ENCODE data around the gene PRODH2.
"Not testable (repeated sequence)": the region's sequence is repeated elsewhere in the genome, so short reads cannot be mapped to it uniquely, and the experiment has no call there.

Gene PRODH2

DNA sequence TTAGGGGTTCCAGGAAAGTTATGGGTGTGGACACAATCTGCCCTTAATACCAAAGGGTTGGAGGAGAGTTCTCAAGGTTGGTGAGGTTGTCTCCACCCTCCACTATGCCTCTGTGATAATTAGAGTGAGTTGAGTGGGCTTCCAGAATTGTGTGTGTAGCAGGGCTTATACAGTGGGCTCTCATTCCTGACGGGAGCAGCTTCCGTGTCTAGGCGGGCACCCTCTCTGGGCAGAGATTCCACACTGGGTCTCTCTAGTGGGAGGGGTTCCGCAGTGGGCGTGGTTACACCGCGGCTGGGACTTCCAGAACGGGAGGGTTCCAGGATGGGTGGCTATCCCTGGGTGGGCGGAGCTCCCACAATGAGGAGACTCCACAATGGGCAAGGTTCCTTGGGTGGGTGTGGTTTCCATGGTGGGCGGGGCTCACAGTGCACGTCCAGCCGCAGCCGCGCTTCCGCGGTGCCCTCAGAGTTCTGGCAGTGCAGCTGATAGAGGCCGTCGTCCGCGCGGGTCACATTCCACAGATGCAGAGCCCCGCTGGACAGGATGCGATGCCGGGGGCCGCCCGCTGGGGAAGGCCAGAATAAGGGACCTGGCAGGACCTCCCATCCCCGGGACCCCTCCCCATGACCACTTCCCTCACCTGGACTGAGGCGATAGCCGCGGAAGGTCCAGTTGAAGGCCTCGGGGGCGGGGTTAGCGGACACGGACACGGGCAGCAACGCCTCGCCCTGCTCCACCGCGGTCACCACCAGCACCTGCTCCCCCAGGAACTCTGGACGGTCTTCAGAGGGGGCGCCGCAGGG is 31.2 kb upstream of the PRODH2 start:
- DNase-seq (ENCODE audit: low read depth in 3 of 3): no peak

DNA sequence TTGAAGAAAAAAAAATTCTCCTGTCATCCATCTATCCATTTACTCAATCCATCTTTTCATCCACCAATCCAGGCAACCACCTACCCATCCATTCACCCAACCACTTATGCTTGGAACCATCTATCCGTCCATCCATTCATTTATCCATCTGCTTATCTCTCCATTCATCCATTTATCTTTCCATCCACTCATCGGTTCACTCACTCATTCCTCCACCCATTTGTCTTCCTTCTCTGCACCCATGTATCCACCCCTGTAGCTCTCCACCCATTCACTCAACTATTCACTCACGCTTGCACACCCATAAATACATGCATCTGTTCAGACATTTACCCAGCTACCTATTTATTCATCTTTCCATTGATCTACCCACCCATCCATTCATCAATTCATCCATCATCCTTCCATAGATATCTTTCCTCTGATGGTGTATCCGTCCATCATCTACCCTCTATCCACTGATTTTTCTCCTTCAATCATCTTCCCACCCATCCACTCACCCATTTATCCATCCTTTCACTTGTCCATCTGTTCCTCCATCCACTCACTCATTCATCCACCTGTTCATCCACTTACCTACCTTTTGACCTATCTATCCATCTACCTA is 30.1 kb upstream of the PRODH2 start:
- no peak for DNase-seq (ENCODE audit: low read depth in 3 of 3)

DNA sequence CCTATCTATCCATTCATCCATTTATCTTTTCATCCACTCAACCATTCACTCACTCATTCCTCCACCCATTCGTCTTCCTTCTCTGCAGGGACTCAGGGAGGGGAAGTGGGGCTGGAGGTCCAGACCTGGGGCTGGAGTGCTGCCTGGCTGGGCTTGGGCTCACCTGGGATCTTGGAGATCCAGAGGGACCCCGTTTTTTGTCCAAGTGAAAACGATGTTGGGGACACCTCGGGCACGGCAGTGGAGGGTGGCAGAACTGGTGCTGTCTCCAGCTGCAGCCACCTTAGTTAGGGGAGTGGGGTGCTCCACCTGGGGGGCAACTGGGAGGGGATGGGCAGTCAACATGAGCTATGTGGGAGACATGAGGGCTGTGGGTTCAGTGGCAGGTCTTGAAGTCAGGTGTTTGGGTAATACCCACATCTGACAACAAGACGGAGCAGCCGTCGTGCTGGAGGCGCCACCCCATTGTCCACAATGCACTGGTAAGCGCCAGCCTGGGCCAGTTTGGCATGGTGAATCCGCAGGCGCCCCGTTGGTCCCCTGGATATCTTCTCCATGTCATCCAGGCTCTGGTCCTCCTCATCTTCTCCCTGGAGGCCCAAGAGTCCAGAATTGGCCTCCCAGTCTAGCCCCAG is 29.4 kb upstream of the PRODH2 start:
- DNase-seq (ENCODE audit: low read depth in 3 of 3): no peak

DNA sequence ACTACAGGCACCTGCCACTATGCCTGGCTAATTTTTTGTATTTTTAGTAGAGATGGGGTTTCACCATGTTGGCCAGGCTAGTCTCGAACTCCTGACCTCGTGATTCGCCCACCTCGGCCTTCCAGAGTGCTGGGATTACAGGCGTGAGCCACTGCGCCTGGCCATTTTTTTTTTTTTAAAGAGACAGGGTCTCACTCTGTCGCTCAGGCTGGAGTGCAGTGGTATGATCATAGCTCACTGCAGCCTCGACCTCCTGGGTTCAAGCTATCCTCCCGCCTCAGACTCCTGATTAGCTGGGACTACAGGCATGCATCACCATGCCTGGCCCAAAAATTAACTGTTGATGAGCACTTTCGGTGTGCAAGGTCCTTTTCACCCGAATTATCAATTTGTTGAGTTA is 23.5 kb upstream of the PRODH2 start:
- not testable (repeated sequence) for DNase-seq (ENCODE audit: low read depth in 3 of 3)

DNA sequence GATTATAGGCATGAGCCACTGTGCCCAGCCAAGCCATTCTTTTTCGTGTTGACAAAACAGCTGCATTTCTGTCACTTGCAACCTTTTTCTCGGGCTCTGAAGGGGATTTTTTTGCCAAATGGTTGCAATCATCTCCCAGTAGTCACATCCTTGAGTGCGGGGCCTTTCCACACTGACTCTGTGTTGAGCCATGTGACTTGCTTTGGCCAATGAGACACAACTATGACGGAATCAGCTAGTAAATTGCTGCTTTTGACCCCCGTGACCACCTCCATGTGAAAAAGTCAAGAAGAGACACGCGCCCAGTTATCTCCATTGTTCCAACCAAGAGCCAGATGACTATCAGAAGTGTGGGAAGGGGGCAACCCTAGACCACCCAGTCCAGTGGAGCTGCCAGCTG is 21.3 kb upstream of the PRODH2 start:
- DNase-seq (ENCODE audit: low read depth in 3 of 3): no peak

DNA sequence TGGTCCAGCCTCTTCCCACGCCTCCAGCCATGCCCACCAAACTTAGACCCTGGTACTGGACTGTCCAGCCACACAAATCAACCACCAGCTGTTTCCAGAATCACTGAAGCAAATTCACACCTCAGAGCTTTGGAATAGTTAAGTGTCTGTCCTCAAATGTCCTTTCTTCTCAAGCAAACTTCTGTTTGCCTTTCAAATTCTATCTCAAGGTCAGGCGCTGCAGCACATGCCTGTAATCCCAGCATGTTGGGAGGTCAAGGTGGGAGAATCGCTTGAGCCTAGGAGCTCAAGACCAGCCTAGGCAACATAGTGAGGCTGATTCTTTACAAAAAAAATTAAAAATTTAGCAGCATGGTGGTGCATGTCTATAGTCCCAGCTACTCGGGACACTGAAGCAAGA is 19.4 kb upstream of the PRODH2 start:
- no peak for DNase-seq (ENCODE audit: low read depth in 3 of 3)

DNA sequence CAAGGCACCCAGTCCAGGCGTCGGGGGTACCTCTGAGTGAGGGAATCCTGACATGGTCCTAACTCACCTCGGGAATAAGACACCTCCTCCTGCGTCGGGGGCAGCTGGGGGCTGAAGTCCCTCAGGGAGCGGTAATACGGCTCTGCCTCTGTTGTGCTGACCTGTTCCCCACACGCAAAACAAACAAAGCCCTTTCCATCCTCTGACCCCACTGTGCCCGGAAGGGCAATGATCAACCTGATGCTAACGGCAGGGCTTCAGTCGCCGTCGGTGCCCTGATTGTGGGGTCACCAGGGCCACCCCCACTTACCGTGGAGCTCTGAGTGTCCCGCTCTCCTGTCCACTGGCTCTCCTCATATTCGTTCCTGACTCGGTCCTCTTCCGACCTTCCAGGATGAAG is 18.3 kb upstream of the PRODH2 start:
- no peak for DNase-seq (ENCODE audit: low read depth in 3 of 3)

DNA sequence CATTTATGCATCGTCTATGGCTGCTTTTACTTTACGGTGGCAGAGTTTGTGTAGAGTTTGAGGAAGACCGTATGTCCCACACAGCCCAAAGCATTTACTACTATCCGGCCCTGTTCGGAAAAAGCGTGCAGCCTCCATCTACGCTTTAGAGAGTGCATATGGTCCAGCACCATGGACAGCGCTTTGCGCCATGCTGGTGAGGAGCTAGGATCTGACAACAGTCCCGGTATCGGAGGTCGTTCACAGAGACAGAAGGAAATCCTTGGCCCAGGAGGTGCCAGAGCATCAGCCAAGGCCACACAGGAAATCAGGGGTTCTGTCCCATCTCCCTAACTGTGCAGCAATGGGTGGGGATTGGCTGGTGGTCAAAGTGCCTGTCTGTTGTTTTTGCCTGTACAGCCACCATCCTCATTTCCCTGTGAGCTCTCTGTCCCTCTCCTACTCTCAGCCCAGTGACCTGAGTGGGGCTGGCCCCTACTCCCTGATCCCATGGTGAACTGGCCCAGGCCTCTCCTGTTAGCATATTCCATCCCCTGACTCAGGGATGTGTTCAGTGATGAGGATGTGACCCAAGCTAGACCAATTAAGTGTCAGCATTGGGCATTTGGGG is 16.2 kb upstream of the PRODH2 start:
- DNase-seq (ENCODE audit: low read depth in 3 of 3): peak in 2 of 3 experiments; percentile 11 to 50

DNA sequence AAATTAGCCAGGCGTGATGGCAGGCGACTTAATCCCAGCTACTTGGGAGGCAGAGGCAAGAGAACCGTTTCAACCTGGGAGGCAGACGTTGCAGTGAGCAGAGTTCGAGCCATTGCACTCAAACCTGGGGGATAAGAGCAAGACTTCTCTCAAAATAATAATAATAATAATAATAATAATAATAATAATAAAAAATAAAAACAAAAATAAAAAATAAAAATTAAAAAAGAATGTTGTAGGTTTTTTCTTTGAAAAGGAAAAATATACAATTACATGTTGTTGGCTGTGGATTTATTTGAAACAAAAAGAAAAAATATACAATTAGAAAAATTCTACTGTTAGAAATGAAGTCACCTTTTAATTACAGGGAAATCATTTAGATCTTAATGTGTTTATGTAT is 11.5 kb upstream of the PRODH2 start:
- no peak for DNase-seq (ENCODE audit: low read depth in 3 of 3)

DNA sequence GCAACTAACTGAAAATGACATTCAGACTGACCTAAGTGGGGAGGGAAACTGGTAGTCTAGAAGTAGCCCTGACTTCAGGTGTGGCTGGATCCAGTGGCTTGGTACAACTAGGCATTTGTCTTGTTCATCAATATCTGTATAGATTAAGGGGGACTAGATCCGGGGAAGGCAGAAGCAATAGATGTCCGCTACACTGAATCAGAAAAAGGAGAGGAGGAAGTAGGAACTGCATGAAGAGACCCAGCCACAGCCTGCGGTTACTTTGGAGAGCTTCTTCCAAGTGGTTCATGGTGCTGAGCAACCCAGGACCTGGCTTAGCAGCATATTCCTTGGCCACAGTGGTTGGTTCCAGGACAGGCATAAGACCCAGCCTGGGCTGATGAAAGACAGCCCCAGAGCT is 9.9 kb upstream of the PRODH2 start:
- no peak for DNase-seq (ENCODE audit: low read depth in 3 of 3)

DNA sequence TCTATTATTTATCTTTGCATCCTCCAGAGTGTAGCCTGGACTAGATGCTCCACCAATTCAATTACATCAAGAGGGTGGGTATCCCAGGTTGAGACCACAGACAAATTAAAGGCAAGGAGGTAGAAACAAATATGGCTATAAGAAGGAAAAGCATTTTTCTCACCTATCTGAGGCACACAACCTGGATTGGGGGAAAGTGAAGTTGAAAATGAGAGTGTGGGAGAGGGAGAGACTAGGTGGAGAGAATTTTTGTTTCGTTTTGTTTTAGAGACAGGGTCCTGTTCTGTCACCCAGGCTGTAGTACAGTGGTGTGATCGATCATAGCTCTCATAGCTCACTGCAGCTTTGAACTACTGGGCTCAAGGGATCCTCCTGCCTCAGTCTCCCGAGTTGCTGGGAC is 5.8 kb upstream of the PRODH2 start:
- no peak for DNase-seq (ENCODE audit: low read depth in 3 of 3)

DNA sequence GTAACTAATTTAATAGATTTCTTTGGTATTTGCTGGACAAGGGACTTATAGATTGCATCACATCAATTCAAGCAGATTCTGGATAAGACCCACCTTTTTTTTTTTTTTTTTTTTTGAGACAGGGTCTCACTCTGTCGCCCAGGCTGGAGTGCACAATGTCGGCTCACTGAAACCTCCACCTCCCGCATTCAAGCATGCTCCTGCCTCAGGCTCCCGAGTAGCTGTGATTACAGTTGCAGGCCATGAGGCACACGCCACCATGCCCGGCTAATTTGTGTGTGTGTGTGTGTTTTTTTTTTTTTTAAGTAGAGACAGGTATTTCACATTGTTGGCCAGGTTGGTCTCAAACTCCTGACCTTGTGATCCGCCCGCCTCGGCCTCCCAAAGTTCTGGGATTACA is 4.2 kb upstream of the PRODH2 start:
- DNase-seq (ENCODE audit: low read depth in 3 of 3): no peak

DNA sequence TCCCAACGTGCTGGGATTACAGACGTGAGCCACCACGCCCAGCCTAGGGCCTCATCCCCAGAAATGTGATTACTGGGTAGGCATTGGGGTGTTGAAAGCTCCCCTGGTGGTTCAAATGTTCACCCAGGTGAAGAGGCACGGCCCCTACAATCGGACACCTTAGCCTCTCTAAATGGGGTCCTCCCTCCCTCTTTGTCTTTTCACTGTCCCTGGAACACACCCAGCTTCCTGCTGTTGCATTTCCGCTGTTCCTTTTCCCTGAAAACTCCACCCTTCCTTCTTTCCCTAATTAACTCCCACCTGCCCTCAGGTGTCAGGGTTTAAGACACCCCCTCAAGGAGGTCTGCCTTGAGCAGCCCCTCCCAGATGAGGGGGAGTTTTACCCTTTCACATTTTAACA is 3.6 kb upstream of the PRODH2 start:
- DNase-seq (ENCODE audit: low read depth in 3 of 3): no peak

DNA sequence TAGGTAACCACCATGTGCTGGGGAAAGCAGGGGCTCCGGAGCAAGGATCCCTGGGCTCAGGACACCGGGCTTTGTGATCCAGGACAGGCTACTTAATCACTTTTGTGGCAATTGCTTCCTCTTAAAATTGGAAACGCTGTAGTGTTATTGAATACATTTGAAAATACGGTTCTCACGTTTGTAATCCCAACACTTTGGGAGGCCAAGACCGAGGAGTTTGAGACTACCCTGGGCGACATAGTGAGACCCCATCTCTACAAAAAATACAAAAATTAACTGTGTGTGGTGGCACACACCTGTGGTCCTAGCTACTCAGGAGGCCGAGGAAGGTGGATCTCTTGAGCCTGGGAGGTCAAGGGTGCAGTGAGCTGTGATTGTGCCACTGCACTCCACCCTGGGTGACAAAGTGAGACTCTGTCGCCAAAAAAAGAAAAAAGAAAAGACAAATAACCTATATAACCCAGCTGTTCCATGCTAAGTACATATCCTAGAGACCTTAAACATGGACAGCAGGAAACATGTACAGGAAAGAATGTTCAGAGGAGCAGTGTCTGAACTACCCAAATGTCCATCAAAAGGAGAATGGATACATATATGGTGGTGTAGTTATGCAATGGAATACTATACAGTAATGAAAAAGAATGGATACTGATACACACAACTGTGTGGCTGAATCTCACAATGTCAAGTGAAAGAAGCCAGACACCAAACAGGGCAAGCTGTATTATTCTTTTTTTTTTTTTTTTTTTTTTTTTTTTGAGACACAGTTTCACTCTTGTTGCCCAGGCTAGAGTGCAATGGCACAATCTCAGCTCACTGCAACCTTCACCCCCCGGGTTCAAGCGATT is 622 bp upstream of the PRODH2 start:
- DNase-seq (ENCODE audit: low read depth in 3 of 3): no peak

DNA sequence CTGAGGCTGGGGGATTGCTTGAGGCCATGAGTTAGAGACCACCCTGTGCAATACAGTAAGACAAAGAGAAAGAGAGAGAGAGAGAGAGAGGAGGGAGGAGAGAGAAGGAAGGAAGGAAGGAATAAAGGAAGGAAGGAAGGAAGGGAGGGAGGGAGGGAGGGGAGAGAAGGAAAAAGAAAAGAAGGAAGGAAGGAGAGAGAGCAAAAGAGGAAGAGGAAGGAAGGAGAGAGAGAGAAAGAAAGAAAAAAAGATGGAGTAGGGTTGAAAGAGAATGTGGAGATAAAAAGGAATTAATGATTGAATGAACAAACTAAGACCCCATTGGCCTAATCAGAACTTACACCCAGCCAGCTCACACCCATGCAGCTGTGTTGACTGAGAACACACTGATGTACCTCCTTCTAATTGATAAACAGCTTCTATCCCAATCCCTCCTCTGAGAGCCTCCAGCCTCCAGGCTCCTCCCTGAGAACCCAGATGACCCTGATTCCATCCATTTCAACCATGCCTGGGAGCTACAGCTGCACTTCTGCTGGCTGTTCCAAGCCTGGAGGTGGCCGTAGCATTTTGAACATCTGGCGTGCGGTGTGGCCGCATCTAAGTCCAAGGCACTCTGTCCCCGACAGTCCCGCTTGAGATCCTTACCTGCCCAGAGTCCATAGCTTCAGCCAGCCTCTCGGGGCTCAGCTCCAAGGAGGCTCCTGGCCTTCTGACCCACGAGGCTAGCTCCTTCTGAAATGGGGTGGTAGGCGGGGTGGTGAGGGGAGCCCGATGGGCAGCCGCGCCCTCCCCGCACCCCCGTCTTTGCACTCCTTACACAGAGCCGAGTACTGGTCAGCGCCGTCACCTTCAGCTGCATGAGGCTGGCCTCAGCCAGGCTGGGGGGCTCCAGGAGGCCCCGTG is 1.1 kb downstream of the PRODH2 start:
- no peak for DNase-seq (ENCODE audit: low read depth in 3 of 3)

DNA sequence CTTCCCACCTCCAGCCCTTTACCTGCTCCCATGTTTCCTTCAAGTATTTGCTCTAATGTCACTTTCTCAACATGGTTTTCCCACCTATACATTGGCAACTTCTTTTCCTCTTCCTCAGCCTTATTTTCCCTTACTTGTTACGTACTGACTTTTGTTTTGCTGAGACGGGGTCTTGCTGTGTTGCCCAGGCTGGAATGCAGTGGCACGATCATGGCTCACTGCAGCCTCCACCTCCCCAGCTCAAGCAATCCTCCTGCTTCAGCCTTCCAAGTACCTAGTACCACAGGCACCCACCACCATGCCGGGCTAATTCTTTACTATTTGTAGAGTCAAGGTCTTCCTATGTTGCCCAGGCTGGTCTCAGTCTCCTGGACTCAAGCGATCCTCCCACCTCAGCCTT is 5.0 kb downstream of the PRODH2 start:
- no peak for DNase-seq (ENCODE audit: low read depth in 3 of 3)

DNA sequence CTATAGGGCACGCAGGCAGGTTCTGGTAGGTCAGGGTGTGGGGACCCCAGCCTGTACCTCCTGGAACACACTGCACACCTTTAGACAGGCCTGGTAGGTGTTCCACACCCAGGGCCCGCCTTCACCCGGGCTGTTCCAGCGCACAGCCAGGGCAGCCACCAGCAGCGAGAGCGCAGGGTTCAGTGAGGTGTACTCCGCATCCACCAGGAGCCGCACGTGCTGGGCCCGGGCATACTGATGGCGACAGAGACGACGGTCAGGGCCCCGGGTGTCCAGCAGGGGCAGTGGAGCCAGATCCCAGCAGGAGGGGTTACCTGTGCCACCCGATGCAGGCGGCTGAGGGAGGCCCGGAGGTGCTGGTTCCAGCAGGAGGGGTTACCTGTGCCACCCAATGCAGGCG is 6.0 kb downstream of the PRODH2 start:
- no peak for DNase-seq (ENCODE audit: low read depth in 3 of 3)

DNA sequence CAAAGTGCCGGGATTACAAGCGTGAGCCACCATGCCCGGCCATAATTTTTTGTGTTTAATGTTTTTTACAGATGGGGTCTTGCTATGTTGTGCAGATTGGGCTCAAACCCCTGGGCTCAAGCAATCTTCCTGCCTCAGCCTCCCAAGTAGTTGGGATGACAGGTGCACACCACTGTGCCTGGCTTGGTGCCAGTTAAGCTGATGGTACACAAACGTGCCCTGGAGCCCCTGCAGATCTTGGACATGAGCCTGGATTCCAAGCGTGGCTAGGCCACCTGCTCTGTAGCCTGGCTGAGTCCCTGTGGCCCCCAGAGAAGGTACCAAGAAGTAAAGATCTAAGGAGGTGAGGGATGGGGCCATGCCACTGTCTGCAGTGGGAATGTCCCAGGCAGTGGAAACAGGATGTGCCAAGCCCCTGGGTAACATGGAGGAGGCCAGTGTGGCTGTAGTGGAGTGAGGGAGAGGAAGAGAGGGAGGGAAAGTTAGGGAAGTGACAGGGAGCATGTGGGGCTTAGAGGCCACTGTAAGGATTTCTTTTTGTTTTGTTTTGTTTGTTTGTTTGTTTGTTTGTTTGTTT is 7.0 kb downstream of the PRODH2 start:
- no peak for DNase-seq (ENCODE audit: low read depth in 3 of 3)

DNA sequence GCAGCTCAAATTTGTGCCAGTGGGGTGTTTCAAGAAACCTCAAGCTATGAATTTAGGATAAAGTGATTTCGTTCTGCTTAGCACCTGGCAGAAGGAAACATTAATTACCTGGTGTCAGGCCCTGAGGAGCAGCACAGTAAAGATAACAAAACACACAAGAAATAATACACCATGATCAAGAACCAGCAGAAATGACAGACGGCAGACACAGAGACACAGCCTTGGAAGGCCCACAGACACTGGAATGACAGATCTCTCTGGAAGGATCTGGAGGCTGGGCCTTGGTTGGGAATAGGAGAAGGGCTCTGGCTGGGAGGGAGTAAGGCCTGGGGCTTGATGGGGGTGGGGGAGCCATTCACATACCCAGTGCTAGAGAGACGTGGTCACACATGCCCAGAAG is 10.8 kb downstream of the PRODH2 start:
- DNase-seq (ENCODE audit: low read depth in 3 of 3): no peak

DNA sequence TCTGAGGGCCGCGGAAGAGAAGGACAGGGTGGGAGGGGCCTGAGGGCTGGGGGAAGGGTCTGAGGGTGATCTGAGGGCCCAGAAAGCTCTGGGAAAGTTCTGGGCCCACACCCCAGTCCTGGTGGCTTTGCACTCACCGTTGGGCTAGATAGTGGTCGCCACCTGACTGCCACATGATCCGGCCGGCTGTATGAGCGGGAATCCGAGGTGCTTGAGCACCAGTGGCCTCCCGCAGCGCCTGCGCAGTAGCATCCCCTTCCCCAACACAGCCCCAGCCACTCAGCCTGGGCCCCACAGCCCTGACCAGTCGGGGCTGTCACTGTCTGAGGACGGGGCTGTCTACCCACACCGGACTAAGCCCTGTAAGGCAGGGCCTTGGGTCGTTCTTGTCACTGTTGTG is 15.0 kb downstream of the PRODH2 start:
- peak in 1 of 3 experiments; percentile 12 for DNase-seq (ENCODE audit: low read depth in 3 of 3)

Measured in stimulated activated CD4-positive, alpha-beta T cell treated with anti-CD3 and anti-CD28 coated beads, TNF-alpha, amount 100 ng/mL, for 24 hours (primary cell).